GM15510 (cell line): ENCODE measurements around the gene CDH4.

Experiments
- POLR2A ChIP-seq: IDR thresholded peaks from 3 replicates; pipeline ENCODE4 v1.6.1; 2011; ENCODE audit warnings: borderline replicate concordance; ENCODE audit not compliant: insufficient read length; ENCODE audit errors: extremely low read depth

CDH4 gene

GRCh38 chr20:61761453-61762166 lies 509.5 kb downstream of the CDH4 start:
- no peak for TF ChIP-seq POLR2A

DNA sequence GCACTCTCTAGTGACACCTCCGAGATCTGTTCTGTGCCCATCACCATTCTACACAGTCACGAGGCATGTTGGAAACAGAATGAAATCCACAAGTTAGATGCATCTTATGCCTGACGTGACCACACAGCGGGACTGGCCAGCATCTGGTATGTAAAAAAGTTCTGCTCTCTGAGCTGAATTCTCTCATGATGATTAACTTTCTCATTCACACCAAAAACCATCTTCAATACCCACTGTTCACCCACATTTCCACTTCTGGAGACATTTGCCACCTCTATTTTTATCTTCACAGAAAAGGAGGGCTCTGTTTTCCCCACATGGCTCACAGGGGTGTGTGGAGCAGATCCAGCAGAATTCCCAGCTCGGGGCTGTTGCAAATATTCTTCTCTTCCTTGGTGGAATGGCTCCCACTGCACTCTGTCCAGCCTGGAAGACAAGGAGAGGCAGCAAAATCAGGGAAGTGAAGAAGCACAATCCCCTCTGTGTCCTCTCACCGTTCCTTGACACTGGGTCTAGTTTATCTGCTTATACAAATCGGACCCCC lies 510.2 kb downstream of the CDH4 start:
- no peak for TF ChIP-seq POLR2A

DNA sequence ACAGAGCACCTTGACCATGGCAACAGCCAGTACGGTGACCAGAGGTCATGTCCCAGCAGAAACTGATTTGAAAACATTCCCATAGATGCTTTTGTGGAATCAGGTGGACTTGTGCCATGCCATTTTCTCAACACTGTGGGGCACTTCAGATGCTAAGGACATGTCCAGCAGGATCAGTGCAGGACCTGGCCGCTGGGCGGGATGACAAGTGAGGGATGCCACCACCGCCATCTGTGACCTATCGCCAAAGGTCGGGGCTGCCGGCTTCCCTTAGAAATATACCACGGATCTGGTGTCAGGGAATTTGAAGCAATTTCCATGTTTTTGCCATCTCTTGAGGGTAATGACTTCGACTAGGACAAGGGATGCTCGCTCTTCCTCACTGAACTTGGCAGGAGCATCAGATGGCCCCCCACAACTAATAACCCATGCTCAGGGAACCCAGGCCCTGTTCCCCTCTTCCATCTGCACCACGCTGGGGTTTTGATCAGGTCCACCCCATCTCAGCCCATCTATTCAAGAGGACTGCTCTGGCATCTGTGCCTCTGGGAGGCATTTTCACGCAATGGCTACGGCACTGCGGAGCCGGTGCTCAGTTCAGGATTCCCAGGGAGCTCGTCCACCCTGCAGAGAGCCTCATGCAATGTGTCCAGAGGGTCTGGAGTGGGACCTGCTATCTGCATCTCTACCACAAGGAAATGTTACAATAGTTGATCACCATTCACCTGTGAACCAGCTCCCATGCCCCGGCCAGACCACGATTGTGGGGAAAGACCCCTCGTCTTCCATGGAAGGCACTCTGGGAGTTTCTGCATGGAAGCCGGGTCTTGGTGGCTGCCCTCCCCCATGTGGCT lies 511.1 kb downstream of the CDH4 start:
- TF ChIP-seq POLR2A, result no peak

DNA sequence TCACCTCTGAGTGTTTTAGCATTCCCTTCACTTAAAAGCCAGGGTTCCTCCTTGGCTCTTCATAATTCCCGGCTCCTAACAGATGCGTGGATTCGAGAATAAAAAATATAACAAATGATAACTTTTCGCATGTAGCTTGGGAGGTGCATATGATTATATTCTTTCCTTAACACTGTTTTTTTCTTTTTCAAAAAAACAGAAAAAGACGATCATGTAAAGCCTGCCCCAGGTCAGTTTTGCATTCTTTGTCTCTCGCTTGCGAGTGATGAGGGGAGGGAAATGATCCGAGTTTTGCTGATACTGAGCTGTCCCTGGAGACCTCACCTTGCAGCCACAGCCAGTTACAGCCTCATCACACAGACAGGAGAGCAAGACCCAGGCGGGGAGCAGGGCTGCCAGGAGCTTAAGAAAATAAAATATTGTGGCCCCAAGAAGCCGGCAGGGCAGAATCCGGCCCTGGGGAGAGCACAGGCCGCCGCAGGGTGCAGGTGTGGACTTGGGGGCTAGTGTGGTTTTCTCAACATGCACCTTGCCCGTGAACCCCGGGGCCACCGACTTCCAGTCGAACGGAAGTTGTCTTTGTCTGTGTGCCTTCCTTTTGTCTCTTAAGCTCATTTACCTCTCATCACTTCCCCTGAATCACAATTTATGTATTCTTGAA lies 511.8 kb downstream of the CDH4 start:
- TF ChIP-seq POLR2A, result no peak

- TF ChIP-seq POLR2A, result no peak
Measured at GRCh38 chr20:61764471-61765025, 512.5 kb downstream of the CDH4 start.

- no peak for TF ChIP-seq POLR2A
Measured at GRCh38 chr20:61765081-61765870, 513.2 kb downstream of the CDH4 start.

DNA sequence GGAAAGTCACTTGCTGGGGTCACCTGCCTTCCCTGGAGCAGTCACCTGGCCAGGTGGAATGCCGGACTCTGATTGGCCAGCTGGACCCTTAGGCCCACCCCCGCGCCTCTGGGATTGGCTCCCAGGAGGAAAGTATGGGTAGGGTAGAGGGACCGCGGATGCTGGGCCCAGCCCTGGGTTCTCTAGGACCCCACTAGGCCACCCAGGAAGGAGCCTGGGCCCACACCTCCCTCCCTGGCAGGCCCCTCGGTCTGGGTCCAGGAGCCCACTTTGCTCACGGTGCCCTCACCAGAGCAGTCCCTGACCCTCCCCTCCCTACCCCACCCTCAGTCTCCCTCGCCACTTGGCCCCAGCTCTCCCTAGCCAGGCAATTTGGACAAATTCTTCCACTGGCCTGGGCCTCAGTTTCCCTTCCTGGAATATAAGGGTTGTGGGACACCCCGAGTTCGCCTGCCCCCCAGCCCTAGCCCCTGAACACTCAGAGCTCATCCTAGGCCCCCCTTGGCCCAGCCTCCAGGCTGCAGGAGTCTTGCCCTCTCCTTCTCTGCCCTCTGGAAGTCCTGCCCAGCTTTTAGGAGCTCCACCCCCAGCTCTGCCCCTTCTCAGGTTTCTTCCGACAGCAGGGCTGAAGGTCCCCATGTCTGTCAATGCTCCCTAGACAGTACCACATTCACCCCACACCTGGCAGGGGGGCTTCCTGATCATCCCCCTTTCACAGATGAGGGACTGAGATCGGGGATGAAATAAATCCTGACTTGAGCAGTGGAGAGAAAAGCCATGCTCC lies 514.0 kb downstream of the CDH4 start:
- no peak for TF ChIP-seq POLR2A

- TF ChIP-seq POLR2A, result no peak
Measured at GRCh38 chr20:61766921-61767610, 515.0 kb downstream of the CDH4 start.

- no peak for TF ChIP-seq POLR2A
Measured at GRCh38 chr20:61767761-61768494, 515.9 kb downstream of the CDH4 start.

GRCh38 chr20:61768571-61769285 lies 516.7 kb downstream of the CDH4 start:
- no peak for TF ChIP-seq POLR2A

- no peak for TF ChIP-seq POLR2A
Measured at GRCh38 chr20:61769286-61769832, 517.3 kb downstream of the CDH4 start.
